Esophagus (tissue), 2 donors: ENCODE data around the gene ANKS1B. TPM values are rescaled to one million over a fixed set of nuclear protein-coding genes. Genes with fewer than 3 reads are reported as not detected.

Experiments used
- H3K27ac ChIP-seq, 2 donors: one replicate each; pipeline ENCODE4 v1.5.1; 2013; ENCODE audit warnings: low read depth in 2 of 2, mild to moderate bottlenecking in 2 of 2, inconsistent platforms in 1 of 2, low read length in 1 of 2, moderate library complexity in 1 of 2
- H3K27me3 ChIP-seq, 2 donors: one replicate each; pipeline ENCODE4 v1.6.1; 2013; ENCODE audit warnings: low read length in 2 of 2, control low read depth in 1 of 2, mild to moderate bottlenecking in 1 of 2; ENCODE audit not compliant: insufficient read depth in 2 of 2, control insufficient read depth in 1 of 2
- H3K36me3 ChIP-seq, 2 donors: one replicate each; pipeline ENCODE4 v1.6.1; 2013; ENCODE audit warnings: low read length in 1 of 2; ENCODE audit not compliant: control insufficient read depth in 2 of 2, insufficient read depth in 2 of 2
- H3K4me1 ChIP-seq, 2 donors: one replicate each; pipeline ENCODE4 v1.6.1; 2013; ENCODE audit warnings: low read length in 1 of 2; ENCODE audit not compliant: control insufficient read depth in 2 of 2, insufficient read depth in 2 of 2
- H3K4me3 ChIP-seq, 2 donors: one replicate each; pipeline ENCODE4 v1.5.1; 2013; ENCODE audit warnings: low read length in 2 of 2, mild to moderate bottlenecking in 2 of 2, low read depth in 1 of 2, moderate library complexity in 1 of 2
- H3K9me3 ChIP-seq, 2 donors: one replicate each; pipeline ENCODE4 v1.6.1; 2013; ENCODE audit warnings: mild to moderate bottlenecking in 2 of 2, low read depth in 1 of 2, low read length in 1 of 2, moderate library complexity in 1 of 2; ENCODE audit not compliant: control insufficient read depth in 2 of 2, insufficient read depth in 1 of 2
- WGBS, 2 donors: extraction: QIAGEN DNeasy Blood & Tissue Kit; methylation state at CpG; one replicate each; pipeline ENCODE4 v1.1.7; 2013; 5-methylcytosine and 5-hydroxymethylcytosine counted together
- polyA plus RNA-seq, 2 donors: library from polyadenylated mRNA; stranded (reverse); fragments of 200-250 nt; gene quantifications; one replicate each; pipeline ENCODE4 v1.2.3, GENCODE V29; 2013
- donor health status: healthy with polysubstance abuse.
- donor health status: Bipolar disorder and iron deficiency.

ANKS1B gene
- polyA plus RNA-seq, 2 donors, result 0.85 to 1.0 TPM

GRCh38 chr12:99170037-99170436 lies 814.7 kb downstream of the ANKS1B start:
- Histone ChIP-seq H3K27ac (no peak overlapping the region), H3K4me1 (no peaks in the 10 kb centered on the region), H3K27me3 (no peaks in the 10 kb centered on the region), H3K4me3 (no peak overlapping the region), H3K9me3 (no peaks in the 10 kb centered on the region), H3K36me3 (no peaks in the 10 kb centered on the region)
- WGBS, 2 donors, result 60 to 64% methylated on average over 2 of the region's 2 CpGs

GRCh38 chr12:99157946-99158345 lies 826.8 kb downstream of the ANKS1B start:
- H3K4me1 ChIP-seq, result no peaks in the 10 kb centered on the region
- H3K27ac ChIP-seq, result no peak overlapping the region
- no peaks in the 10 kb centered on the region for H3K9me3 ChIP-seq
- no peaks in the 10 kb centered on the region for H3K36me3 ChIP-seq
- no peak overlapping the region for H3K4me3 ChIP-seq
- WGBS, 2 donors, result 89 to 97% methylated on average over 1 of the region's 1 CpG
- H3K27me3 ChIP-seq, result no peaks in the 10 kb centered on the region

GRCh38 chr12:99154983-99155336 lies 829.8 kb downstream of the ANKS1B start:
- Histone ChIP-seq H3K4me1 (no peaks in the 10 kb centered on the region), H3K27me3 (no peaks in the 10 kb centered on the region), H3K4me3 (no peak overlapping the region), H3K27ac (no peak overlapping the region), H3K9me3 (no peaks in the 10 kb centered on the region), H3K36me3 (no peaks in the 10 kb centered on the region)
- 44 to 51% methylated on average over 6 of the region's 6 CpGs for WGBS, 2 donors

- Histone ChIP-seq H3K4me1 (no peaks in the 10 kb centered on the region), H3K36me3 (no peaks in the 10 kb centered on the region), H3K27me3 (no peaks in the 10 kb centered on the region), H3K9me3 (no peaks in the 10 kb centered on the region), H3K27ac (no peak overlapping the region), H3K4me3 (no peak overlapping the region)
- 55 to 65% methylated on average over 17 of the region's 17 CpGs for WGBS, 2 donors
Measured at GRCh38 chr12:99154216-99154982, 830.3 kb downstream of the ANKS1B start.

GRCh38 chr12:99153293-99153692 lies 831.4 kb downstream of the ANKS1B start:
- no peaks in the 10 kb centered on the region for H3K36me3 ChIP-seq
- 67 to 84% methylated on average over 3 of the region's 3 CpGs for WGBS, 2 donors
- H3K27ac ChIP-seq, result no peak overlapping the region
- H3K9me3 ChIP-seq, result no peaks in the 10 kb centered on the region
- no peaks in the 10 kb centered on the region for H3K4me1 ChIP-seq
- no peak overlapping the region for H3K4me3 ChIP-seq
- H3K27me3 ChIP-seq, result no peaks in the 10 kb centered on the region

- Histone ChIP-seq H3K36me3 (no peaks in the 10 kb centered on the region), H3K4me1 (no peaks in the 10 kb centered on the region), H3K4me3 (no peak overlapping the region), H3K27ac (no peak overlapping the region), H3K27me3 (no peaks in the 10 kb centered on the region), H3K9me3 (no peaks in the 10 kb centered on the region)
- WGBS, 2 donors, result 52 to 60% methylated on average over 2 of the region's 2 CpGs
Measured at GRCh38 chr12:99152337-99152736, 832.4 kb downstream of the ANKS1B start.

- Histone ChIP-seq H3K4me3 (no peak overlapping the region), H3K4me1 (no peaks in the 10 kb centered on the region), H3K9me3 (no peaks in the 10 kb centered on the region), H3K27me3 (no peaks in the 10 kb centered on the region), H3K27ac (no peak overlapping the region), H3K36me3 (no peaks in the 10 kb centered on the region)
Measured at GRCh38 chr12:99151744-99152143, 833.0 kb downstream of the ANKS1B start.

GRCh38 chr12:99147130-99147529 lies 837.6 kb downstream of the ANKS1B start:
- 67 to 72% methylated on average over 2 of the region's 2 CpGs for WGBS, 2 donors
- Histone ChIP-seq H3K9me3 (no peaks in the 10 kb centered on the region), H3K4me1 (no peaks in the 10 kb centered on the region), H3K4me3 (no peak overlapping the region), H3K27ac (no peak overlapping the region), H3K27me3 (no peaks in the 10 kb centered on the region), H3K36me3 (no peaks in the 10 kb centered on the region)

GRCh38 chr12:99146730-99147129 lies 838.0 kb downstream of the ANKS1B start:
- H3K9me3 ChIP-seq, result no peaks in the 10 kb centered on the region
- no peak overlapping the region for H3K4me3 ChIP-seq
- no peaks in the 10 kb centered on the region for H3K4me1 ChIP-seq
- 77 to 82% methylated on average over 5 of the region's 5 CpGs for WGBS, 2 donors
- H3K36me3 ChIP-seq, result no peaks in the 10 kb centered on the region
- H3K27me3 ChIP-seq, result no peaks in the 10 kb centered on the region
- H3K27ac ChIP-seq, result no peak overlapping the region

- H3K4me1 ChIP-seq, result no peaks in the 10 kb centered on the region
- no peak overlapping the region for H3K4me3 ChIP-seq
- no peaks in the 10 kb centered on the region for H3K27me3 ChIP-seq
- H3K9me3 ChIP-seq, result no peaks in the 10 kb centered on the region
- WGBS, 2 donors, result 69 to 74% methylated on average over 5 of the region's 5 CpGs
- H3K27ac ChIP-seq, result no peak overlapping the region
- no peaks in the 10 kb centered on the region for H3K36me3 ChIP-seq
Measured at GRCh38 chr12:99146185-99146584, 838.6 kb downstream of the ANKS1B start.
